ENCODE results near the gene MRPL4.
"Not testable (repeated sequence)": the region's sequence is repeated elsewhere in the genome, so short reads cannot be mapped to it uniquely, and the experiment has no call there.

Gene MRPL4

GRCh38 chr19:10274589-10274988 lies 22.6 kb downstream of the MRPL4 start:
- Histone ChIP-seq H3K4me3 (ENCODE audit: low read length) (no peak overlapping the region), H2BK15ac (replicated peaks; ENCODE audit: low read depth) (no peak overlapping the region), H3K27ac (ENCODE audit: low read depth, low read length) (no peak overlapping the region), H3K79me2 (ENCODE audit: control insufficient read depth, insufficient read depth, low read length) (no peaks in the 10 kb centered on the region), H3K4ac (ENCODE audit: low read depth, low read length) (no peak overlapping the region), H2BK5ac (ENCODE audit: low read length) (no peak overlapping the region), H3K27me3 (ENCODE audit: insufficient read depth, low read length, poor library complexity) (peaks cover 6% of the 10 kb centered on the region), H2BK120ac (ENCODE audit: low read depth, low read length) (no peak overlapping the region), H3K56ac (ENCODE audit: low read length) (no peak overlapping the region), H2AK5ac (ENCODE audit: low read length) (no peak overlapping the region), H3K4me1 (ENCODE audit: control insufficient read depth, low read depth, low read length) (no peaks in the 10 kb centered on the region), H4K5ac (ENCODE audit: low read length) (no peak overlapping the region), H3K36me3 (ENCODE audit: control insufficient read depth, insufficient read depth, low read length) (no peaks in the 10 kb centered on the region), H3K23ac (ENCODE audit: low read length) (no peak overlapping the region), H3K18ac (ENCODE audit: low read length) (no peak overlapping the region), H3K4me2 (ENCODE audit: low read length) (no peak overlapping the region), H3K9ac (ENCODE audit: low read length) (no peak overlapping the region), H4K8ac (ENCODE audit: low read depth, low read length) (no peak overlapping the region), H3K79me1 (ENCODE audit: low read length) (no peaks in the 10 kb centered on the region)
- DNase-seq: no peak
- no CpG with 5 or more reads among the region's 10 CpGs for WGBS (ENCODE audit: extremely low coverage, insufficient coverage, low lambda C conversion rate)

GRCh38 chr19:10277795-10278589 lies 26.0 kb downstream of the MRPL4 start:
- no peak overlapping the region for H3K27ac ChIP-seq (ENCODE audit: low read depth, low read length)
- no peak overlapping the region for H3K9ac ChIP-seq (ENCODE audit: low read length)
- DNase-seq: no peak
- H2BK120ac ChIP-seq (ENCODE audit: low read depth, low read length): no peak overlapping the region
- H3K4me3 ChIP-seq (ENCODE audit: low read length): no peak overlapping the region
- no peak overlapping the region for H3K56ac ChIP-seq (ENCODE audit: low read length)
- no peaks in the 10 kb centered on the region for H3K79me2 ChIP-seq (ENCODE audit: control insufficient read depth, insufficient read depth, low read length)
- H3K79me1 ChIP-seq (ENCODE audit: low read length): no peaks in the 10 kb centered on the region
- H3K36me3 ChIP-seq (ENCODE audit: control insufficient read depth, insufficient read depth, low read length): no peaks in the 10 kb centered on the region
- H3K18ac ChIP-seq (ENCODE audit: low read length): no peak overlapping the region
- no peak overlapping the region for H4K5ac ChIP-seq (ENCODE audit: low read length)
- H2BK15ac ChIP-seq (replicated peaks; ENCODE audit: low read depth): no peak overlapping the region
- H2BK5ac ChIP-seq (ENCODE audit: low read length): no peak overlapping the region
- H3K27me3 ChIP-seq (ENCODE audit: insufficient read depth, low read length, poor library complexity): no peaks in the 10 kb centered on the region
- WGBS (ENCODE audit: extremely low coverage, insufficient coverage, low lambda C conversion rate): no CpG with 5 or more reads among the region's 9 CpGs
- H3K4ac ChIP-seq (ENCODE audit: low read depth, low read length): no peak overlapping the region
- no peak overlapping the region for H2AK5ac ChIP-seq (ENCODE audit: low read length)
- no peaks in the 10 kb centered on the region for H3K4me1 ChIP-seq (ENCODE audit: control insufficient read depth, low read depth, low read length)
- no peak overlapping the region for H3K23ac ChIP-seq (ENCODE audit: low read length)
- no peak overlapping the region for H4K8ac ChIP-seq (ENCODE audit: low read depth, low read length)
- H3K4me2 ChIP-seq (ENCODE audit: low read length): no peak overlapping the region

- Histone ChIP-seq H3K4me1 (ENCODE audit: control insufficient read depth, low read depth, low read length) (no peaks in the 10 kb centered on the region), H2BK15ac (replicated peaks; ENCODE audit: low read depth) (no peak overlapping the region), H3K23ac (ENCODE audit: low read length) (no peak overlapping the region), H3K18ac (ENCODE audit: low read length) (no peak overlapping the region), H2AK5ac (ENCODE audit: low read length) (no peak overlapping the region), H3K4me2 (ENCODE audit: low read length) (no peak overlapping the region), H3K27me3 (ENCODE audit: insufficient read depth, low read length, poor library complexity) (no peaks in the 10 kb centered on the region), H4K8ac (ENCODE audit: low read depth, low read length) (no peak overlapping the region), H3K27ac (ENCODE audit: low read depth, low read length) (no peak overlapping the region), H3K79me2 (ENCODE audit: control insufficient read depth, insufficient read depth, low read length) (no peaks in the 10 kb centered on the region), H3K79me1 (ENCODE audit: low read length) (no peaks in the 10 kb centered on the region), H4K5ac (ENCODE audit: low read length) (no peak overlapping the region), H3K4me3 (ENCODE audit: low read length) (no peak overlapping the region), H3K56ac (ENCODE audit: low read length) (no peak overlapping the region), H2BK5ac (ENCODE audit: low read length) (no peak overlapping the region), H3K9ac (ENCODE audit: low read length) (no peak overlapping the region), H3K36me3 (ENCODE audit: control insufficient read depth, insufficient read depth, low read length) (no peaks in the 10 kb centered on the region), H3K4ac (ENCODE audit: low read depth, low read length) (no peak overlapping the region), H2BK120ac (ENCODE audit: low read depth, low read length) (no peak overlapping the region)
- DNase-seq: no peak
- no CpG with 5 or more reads among the region's 1 CpG for WGBS (ENCODE audit: extremely low coverage, insufficient coverage, low lambda C conversion rate)
These were observed 26.9 kb downstream of the MRPL4 start for GRCh38 chr19:10278935-10279334.

GRCh38 chr19:10279737-10280442 lies 27.9 kb downstream of the MRPL4 start:
- no peak overlapping the region for H3K4ac ChIP-seq (ENCODE audit: low read depth, low read length)
- H3K23ac ChIP-seq (ENCODE audit: low read length): no peak overlapping the region
- no peak overlapping the region for H2AK5ac ChIP-seq (ENCODE audit: low read length)
- H3K4me3 ChIP-seq (ENCODE audit: low read length): no peak overlapping the region
- H2BK15ac ChIP-seq (replicated peaks; ENCODE audit: low read depth): no peak overlapping the region
- no peak overlapping the region for H3K9ac ChIP-seq (ENCODE audit: low read length)
- H3K4me2 ChIP-seq (ENCODE audit: low read length): no peak overlapping the region
- no peak overlapping the region for H3K56ac ChIP-seq (ENCODE audit: low read length)
- H2BK5ac ChIP-seq (ENCODE audit: low read length): no peak overlapping the region
- no peak overlapping the region for H4K5ac ChIP-seq (ENCODE audit: low read length)
- H4K8ac ChIP-seq (ENCODE audit: low read depth, low read length): no peak overlapping the region
- H3K4me1 ChIP-seq (ENCODE audit: control insufficient read depth, low read depth, low read length): no peaks in the 10 kb centered on the region
- H3K36me3 ChIP-seq (ENCODE audit: control insufficient read depth, insufficient read depth, low read length): no peaks in the 10 kb centered on the region
- no peak overlapping the region for H3K27ac ChIP-seq (ENCODE audit: low read depth, low read length)
- no CpG with 5 or more reads among the region's 5 CpGs for WGBS (ENCODE audit: extremely low coverage, insufficient coverage, low lambda C conversion rate)
- H2BK120ac ChIP-seq (ENCODE audit: low read depth, low read length): no peak overlapping the region
- H3K27me3 ChIP-seq (ENCODE audit: insufficient read depth, low read length, poor library complexity): no peaks in the 10 kb centered on the region
- no peak for DNase-seq
- no peaks in the 10 kb centered on the region for H3K79me1 ChIP-seq (ENCODE audit: low read length)
- no peaks in the 10 kb centered on the region for H3K79me2 ChIP-seq (ENCODE audit: control insufficient read depth, insufficient read depth, low read length)
- H3K18ac ChIP-seq (ENCODE audit: low read length): no peak overlapping the region

GRCh38 chr19:10282043-10282442 lies 30.0 kb downstream of the MRPL4 start:
- not testable (repeated sequence) for H3K79me2 ChIP-seq (ENCODE audit: control insufficient read depth, insufficient read depth, low read length); H4K5ac ChIP-seq (ENCODE audit: low read length); H3K36me3 ChIP-seq (ENCODE audit: control insufficient read depth, insufficient read depth, low read length); H3K18ac ChIP-seq (ENCODE audit: low read length); H2AK5ac ChIP-seq (ENCODE audit: low read length); H4K8ac ChIP-seq (ENCODE audit: low read depth, low read length); H2BK120ac ChIP-seq (ENCODE audit: low read depth, low read length); H3K9ac ChIP-seq (ENCODE audit: low read length); H3K56ac ChIP-seq (ENCODE audit: low read length); DNase-seq; H3K4me2 ChIP-seq (ENCODE audit: low read length); H3K27me3 ChIP-seq (ENCODE audit: insufficient read depth, low read length, poor library complexity); H3K23ac ChIP-seq (ENCODE audit: low read length); H2BK15ac ChIP-seq (replicated peaks; ENCODE audit: low read depth); H3K4ac ChIP-seq (ENCODE audit: low read depth, low read length); H3K4me3 ChIP-seq (ENCODE audit: low read length); H2BK5ac ChIP-seq (ENCODE audit: low read length); H3K4me1 ChIP-seq (ENCODE audit: control insufficient read depth, low read depth, low read length); H3K79me1 ChIP-seq (ENCODE audit: low read length); H3K27ac ChIP-seq (ENCODE audit: low read depth, low read length)
- WGBS (ENCODE audit: extremely low coverage, insufficient coverage, low lambda C conversion rate): no CpG with 5 or more reads among the region's 5 CpGs
